A673 (cell line): ENCODE results near the gene MFSD2A. TPM values are rescaled to one million over a fixed set of nuclear protein-coding genes. Genes with fewer than 3 reads are reported as not detected.

ENCODE experiments used
- BruUV-seq: library from RNA; stranded (reverse); fragments of 400-500 nt; replicated peaks from 2 replicates; lab custom pipeline; 2021; lab: Mats Ljungman, UMichigan
- CTCF ChIA-PET: fragments of 300-600 bp; sonication (Branson Sonifier 250); formaldehyde crosslinking; loops from one replicate; lab custom pipeline; 2022; ENCODE audit warnings: antibody characterized with exemption; lab: Charles Lee
- POLR2A ChIA-PET: fragments of 300-600 bp; sonication (Branson Sonifier 250); formaldehyde crosslinking; loops from one replicate; lab custom pipeline; 2022; ENCODE audit warnings: antibody characterized with exemption; ENCODE audit not compliant: low non-redundant PET; lab: Charles Lee
- DNase-seq: peaks from one replicate; pipeline ENCODE4 v3.0.0-alpha.2; 2015; ENCODE audit warnings: low spot score
- H3K27ac ChIP-seq: fragments of 200-600 bp; sonication (generic); 2 replicates; pipeline ENCODE4 v1.5.1; 2016; ENCODE audit warnings: mixed run types, low read depth, mild to moderate bottlenecking, mixed read lengths, antibody characterized with exemption, low read length; ENCODE audit not compliant: poor library complexity, severe bottlenecking
- H3K27me3 ChIP-seq: fragments of 200-600 bp; sonication (generic); replicated peaks from 2 replicates; pipeline ENCODE4 v1.6.1; 2017; ENCODE audit warnings: mixed run types, low read depth, mild to moderate bottlenecking, mixed read lengths, antibody characterized with exemption, low read length; ENCODE audit not compliant: insufficient read depth, poor library complexity
- H3K36me3 ChIP-seq: fragments of 200-600 bp; sonication (generic); 2 replicates; pipeline ENCODE4 v1.6.1; 2016; ENCODE audit warnings: mixed run types, mild to moderate bottlenecking, mixed read lengths, antibody characterized with exemption, low read length; ENCODE audit not compliant: insufficient read depth, poor library complexity, severe bottlenecking
- H3K4me1 ChIP-seq: fragments of 200-600 bp; sonication (generic); 2 replicates; pipeline ENCODE4 v1.6.1; 2017; ENCODE audit warnings: mixed run types, mild to moderate bottlenecking, mixed read lengths, antibody characterized with exemption, low read length; ENCODE audit not compliant: insufficient read depth, poor library complexity, severe bottlenecking
- H3K4me3 ChIP-seq: fragments of 200-600 bp; sonication (generic); 2 replicates; pipeline ENCODE4 v1.5.1; 2016; ENCODE audit warnings: low read depth, mixed run types, mild to moderate bottlenecking, mixed read lengths, low read length; ENCODE audit not compliant: poor library complexity, severe bottlenecking
- H3K9me3 ChIP-seq: fragments of 200-600 bp; sonication (generic); 2 replicates; pipeline ENCODE4 v1.6.1; 2016; ENCODE audit warnings: mixed run types, low read depth, mild to moderate bottlenecking, mixed read lengths, antibody characterized with exemption, low read length; ENCODE audit not compliant: poor library complexity, severe bottlenecking
- EZH2 ChIP-seq: fragments of 200-600 bp; sonication (generic); IDR thresholded peaks from 2 replicates; pipeline ENCODE4 v1.6.1; 2017; ENCODE audit warnings: borderline replicate concordance, low read depth, mild to moderate bottlenecking, mixed read lengths, antibody characterized with exemption, low read length; ENCODE audit not compliant: poor library complexity, severe bottlenecking
- intact Hi-C: fragments of 100-400 bp; cut with micrococcal nuclease; formaldehyde crosslinking; loops from one replicate; pipeline ENCODE4 v1.10.0; 2022; ENCODE audit not compliant: unreplicated experiment
- total RNA-seq: library from RNA; stranded (reverse); gene quantifications from 2 replicates; pipeline ENCODE4 v1.2.3, GENCODE V29; 2021
- TF ChIP-seq, protein P1 (sequence below): fragments of 300-800, 200-600 bp; sonication (generic); conservative IDR thresholded peaks from 2 replicates; pipeline ENCODE4 v1.5.1; 2017; ENCODE audit warnings: low read depth, mild to moderate bottlenecking, antibody characterized with exemption, low read length, moderate library complexity, mixed read lengths

MFSD2A gene
- total RNA-seq, 1 experiment from 2014 or later: 7.4 TPM

GRCh38 chr1:39940980-39941871 is 13.7 kb upstream of the MFSD2A start:
- Histone ChIP-seq H3K4me1 (no peaks in the 10 kb centered on the region), H3K9me3 (no peaks in the 10 kb centered on the region), H3K4me3 (no peak overlapping the region), H3K36me3 (no peaks in the 10 kb centered on the region), H3K27ac (no peak overlapping the region), H3K27me3 (no peaks in the 10 kb centered on the region)
- no peak for TF ChIP-seq EZH2
- TF ChIP-seq, protein P1, sequence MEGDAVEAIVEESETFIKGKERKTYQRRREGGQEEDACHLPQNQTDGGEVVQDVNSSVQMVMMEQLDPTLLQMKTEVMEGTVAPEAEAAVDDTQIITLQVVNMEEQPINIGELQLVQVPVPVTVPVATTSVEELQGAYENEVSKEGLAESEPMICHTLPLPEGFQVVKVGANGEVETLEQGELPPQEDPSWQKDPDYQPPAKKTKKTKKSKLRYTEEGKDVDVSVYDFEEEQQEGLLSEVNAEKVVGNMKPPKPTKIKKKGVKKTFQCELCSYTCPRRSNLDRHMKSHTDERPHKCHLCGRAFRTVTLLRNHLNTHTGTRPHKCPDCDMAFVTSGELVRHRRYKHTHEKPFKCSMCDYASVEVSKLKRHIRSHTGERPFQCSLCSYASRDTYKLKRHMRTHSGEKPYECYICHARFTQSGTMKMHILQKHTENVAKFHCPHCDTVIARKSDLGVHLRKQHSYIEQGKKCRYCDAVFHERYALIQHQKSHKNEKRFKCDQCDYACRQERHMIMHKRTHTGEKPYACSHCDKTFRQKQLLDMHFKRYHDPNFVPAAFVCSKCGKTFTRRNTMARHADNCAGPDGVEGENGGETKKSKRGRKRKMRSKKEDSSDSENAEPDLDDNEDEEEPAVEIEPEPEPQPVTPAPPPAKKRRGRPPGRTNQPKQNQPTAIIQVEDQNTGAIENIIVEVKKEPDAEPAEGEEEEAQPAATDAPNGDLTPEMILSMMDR: no peak
- no TSS peak for BruUV-seq
- intact Hi-C loops: no loop called here
- ChIA-PET CTCF (no interaction called here), POLR2A (no interaction called here)
- no peak for DNase-seq

DNA sequence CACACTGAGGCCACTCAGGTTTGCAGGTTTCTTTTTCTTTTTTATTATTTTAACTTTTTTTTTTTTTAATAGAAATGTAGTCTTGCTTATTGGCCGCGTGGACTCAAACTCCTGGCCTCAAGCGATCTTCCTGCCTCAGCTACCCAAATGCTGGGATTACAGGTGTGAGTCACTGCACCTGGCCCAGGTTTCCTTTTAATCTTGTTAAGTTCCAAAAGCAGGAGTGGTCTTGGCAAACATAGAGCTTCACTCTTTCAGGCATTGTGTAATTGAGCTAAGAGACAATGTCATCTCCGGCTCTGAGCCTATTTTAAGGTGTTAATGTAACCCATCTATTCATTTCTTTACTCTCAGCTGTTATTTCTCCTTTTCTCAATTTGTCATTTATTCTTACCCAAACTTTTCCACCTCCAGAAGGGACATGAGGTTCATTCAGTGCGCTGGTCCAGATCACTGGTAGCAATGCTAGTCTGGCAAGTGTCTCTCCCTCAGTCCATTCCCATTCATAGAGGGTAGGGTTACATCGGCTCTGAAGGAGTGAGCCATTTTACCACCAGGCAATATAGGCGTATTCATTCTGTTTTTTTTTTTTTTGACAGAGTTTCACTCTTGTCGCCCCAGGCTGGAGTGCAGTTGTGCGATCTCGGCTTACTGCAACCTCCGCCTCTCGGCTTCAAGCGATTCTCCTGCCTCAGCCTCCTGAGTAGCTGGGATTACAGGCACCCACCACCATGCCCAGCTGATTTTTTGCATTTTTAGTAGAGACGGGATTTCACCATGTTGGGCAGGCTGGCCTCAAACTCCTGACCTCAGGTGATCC is 11.3 kb upstream of the MFSD2A start:
- no peaks in the 10 kb centered on the region for H3K36me3 ChIP-seq
- no peak for DNase-seq
- intact Hi-C loops: no loop called here
- no peaks in the 10 kb centered on the region for H3K27me3 ChIP-seq
- POLR2A ChIA-PET: interaction anchor here (0.6 kb wide), 1 partner anchor 413 kb away, joined by 11 read pairs; no protein-coding TSS in a partner anchor
- CTCF ChIA-PET: no interaction called here
- H3K4me3 ChIP-seq: no peak overlapping the region
- no peak overlapping the region for H3K27ac ChIP-seq
- no TSS peak for BruUV-seq
- no peaks in the 10 kb centered on the region for H3K4me1 ChIP-seq
- no peak for TF ChIP-seq EZH2
- TF ChIP-seq, protein P1: no peak
- H3K9me3 ChIP-seq: no peaks in the 10 kb centered on the region

- DNase-seq: no peak
- Histone ChIP-seq H3K4me1 (no peaks in the 10 kb centered on the region), H3K4me3 (no peak overlapping the region), H3K36me3 (no peaks in the 10 kb centered on the region), H3K27ac (no peak overlapping the region), H3K27me3 (no peaks in the 10 kb centered on the region), H3K9me3 (no peaks in the 10 kb centered on the region)
- ChIA-PET CTCF (no interaction called here), POLR2A (no interaction called here)
- TF ChIP-seq, protein P1: no peak
- TF ChIP-seq EZH2: no peak
- intact Hi-C loops: no loop called here
- no TSS peak for BruUV-seq
These were observed 10.4 kb upstream of the MFSD2A start for GRCh38 chr1:39944410-39945112.
